HepG2 (cell line): Measurements from ENCODE around the gene OR51D1. TPM values are rescaled to one million over a fixed set of nuclear protein-coding genes. Genes with fewer than 3 reads are reported as not detected.

Source experiments
- ATAC-seq: fragments of 200-7000 bp; cut with Tn5 transposase; 3 replicates; pipeline ENCODE4 v1.9.1; 2020; ENCODE audit warnings: mild to moderate bottlenecking, moderate library complexity
- BruUV-seq: library from RNA; stranded (reverse); fragments of 400-500 nt; replicated peaks from 2 replicates; lab custom pipeline; 2021; lab: Mats Ljungman, UMichigan
- CTCF ChIA-PET: fragments of 300-600 bp; formaldehyde crosslinking; extraction: SDS; loops from one replicate; lab custom pipeline; 2021; ENCODE audit warnings: low total read pairs, inconsistent platforms, low intra/inter-chr PET ratio; lab: Yijun Ruan, JAX
- POLR2A ChIA-PET: fragments of 350-600 bp; sonication (Branson Sonifier 250); formaldehyde crosslinking; loops from one replicate; lab custom pipeline; 2020; ENCODE audit warnings: antibody characterized with exemption, inconsistent platforms; lab: Yijun Ruan, JAX
- DNase-seq: peaks from one replicate; pipeline ENCODE4 v3.0.0-alpha.2; 2015; ENCODE audit warnings: low spot score
- FAIRE-seq: peaks from 3 replicates; lab custom pipeline; 2011; peaks lifted over from hg19 to GRCh38; lab: Jason Lieb, UNC
- H2AFZ ChIP-seq: one replicate; pipeline ENCODE4 v1.6.1; 2011; ENCODE audit warnings: low read length, inconsistent platforms
- H3K27ac ChIP-seq: fragments of 300-600 bp; 3 replicates; pipeline ENCODE4 v1.8.0; 2011; ENCODE audit warnings: mixed run types, mild to moderate bottlenecking, mixed read lengths, low read length, inconsistent platforms; ENCODE audit not compliant: insufficient read depth; ENCODE audit errors: extremely low read length
- H3K27me3 ChIP-seq, 2 experiments: fragments of 200-600 bp in 1 of 2; 2 replicates in 1 of 2; 3 replicates in 1 of 2; pipeline versions ENCODE4 v1.6.0 to v1.8.0; 2011; ENCODE audit warnings: low read length in 2 of 2, mild to moderate bottlenecking in 2 of 2, moderate library complexity in 2 of 2, inconsistent platforms in 1 of 2; ENCODE audit not compliant: insufficient read depth in 2 of 2, control insufficient read depth in 1 of 2
- H3K36me3 ChIP-seq, 2 experiments: fragments of 200-600 bp in 1 of 2; replicated peaks in 1 of 2; 2 replicates in 1 of 2; 3 replicates in 1 of 2; pipeline versions ENCODE4 v1.5.1 to v1.8.0; 2011; ENCODE audit warnings: low read length in 2 of 2, inconsistent platforms in 1 of 2; ENCODE audit not compliant: insufficient read depth in 2 of 2, control insufficient read depth in 1 of 2
- H3K4me1 ChIP-seq: 2 replicates; pipeline ENCODE4 v1.5.1; 2012; ENCODE audit warnings: low read length, inconsistent platforms; ENCODE audit not compliant: insufficient read depth
- H3K4me2 ChIP-seq: 2 replicates; pipeline ENCODE4 v1.6.0; 2011; ENCODE audit warnings: low read depth, low read length, inconsistent platforms
- H3K4me3 ChIP-seq, 3 experiments: fragments of 200-600 bp in 1 of 3; sonication (generic), shearing (Covaris generic) in 1 of 3; replicated peaks in 1 of 3; 2 replicates each; pipeline ENCODE4 v1.5.1; 2011 to 2016; ENCODE audit warnings: low read length in 3 of 3, inconsistent platforms in 2 of 3, low read depth in 2 of 3, mild to moderate bottlenecking in 2 of 3, control low read depth in 1 of 3, mixed read lengths in 1 of 3; ENCODE audit not compliant: insufficient read depth in 1 of 3
- H3K79me2 ChIP-seq: one replicate; pipeline ENCODE4 v1.6.1; 2011; ENCODE audit warnings: low read length, inconsistent platforms; ENCODE audit not compliant: insufficient read depth
- H3K9ac ChIP-seq: 2 replicates; pipeline ENCODE4 v1.6.0; 2011; ENCODE audit warnings: mild to moderate bottlenecking, low read depth, low read length, inconsistent platforms; ENCODE audit not compliant: insufficient read depth
- H3K9me3 ChIP-seq: 2 replicates; pipeline ENCODE4 v1.5.1; 2012; ENCODE audit warnings: mild to moderate bottlenecking, low read length
- H4K20me1 ChIP-seq: 2 replicates; pipeline ENCODE4 v1.6.0; 2011; ENCODE audit warnings: inconsistent platforms, mild to moderate bottlenecking, low read length, moderate library complexity; ENCODE audit not compliant: insufficient read depth
- DZIP1 ChIP-seq: sonication (generic); formaldehyde crosslinking; IDR thresholded peaks from 2 replicates; pipeline ENCODE4 v1.5.0; 2020; ENCODE audit warnings: mild to moderate bottlenecking, missing genetic modification reagents
- NFYB ChIP-seq: sonication (generic); formaldehyde crosslinking; IDR thresholded peaks from 2 replicates; pipeline ENCODE4 v1.4.0; 2020; ENCODE audit warnings: missing genetic modification reagents
- PITX1 ChIP-seq: sonication (generic); formaldehyde crosslinking; IDR thresholded peaks from 2 replicates; pipeline ENCODE4 v1.5.1; 2020; ENCODE audit warnings: mild to moderate bottlenecking, missing genetic modification reagents
- STAG1 ChIP-seq: sonication (generic); formaldehyde crosslinking; IDR thresholded peaks from 2 replicates; pipeline ENCODE4 v1.4.0; 2020; ENCODE audit warnings: missing genetic modification reagents
- TARDBP ChIP-seq: sonication (generic); formaldehyde crosslinking; IDR thresholded peaks from 2 replicates; pipeline ENCODE4 v1.8.0; 2022; ENCODE audit warnings: mild to moderate bottlenecking, missing genetic modification reagents
- ZNF766 ChIP-seq: sonication (generic); formaldehyde crosslinking; IDR thresholded peaks from 2 replicates; pipeline ENCODE4 v1.5.0; 2020; ENCODE audit warnings: missing genetic modification reagents, borderline replicate concordance
- WGBS: methylation state at CpG from one replicate; pipeline ENCODE4 v1.1.6; 2017; ENCODE audit warnings: low lambda C conversion rate; 5-methylcytosine and 5-hydroxymethylcytosine counted together
- in situ Hi-C: cut with HindIII; loops from 2 replicates; pipeline ENCODE4 v1.10.0; 2017; ENCODE audit warnings: low pct_unique_long_range_greater_than_20kb; ENCODE audit not compliant: extremely low pct_ligation_motif_present
- intact Hi-C: fragments of 100-400 bp; cut with micrococcal nuclease; formaldehyde crosslinking; loops from one replicate; pipeline ENCODE4 v1.10.0; 2022; ENCODE audit not compliant: unreplicated experiment
- polyA plus RNA-seq, 8 experiments: library from polyadenylated mRNA; depleted of rRNA in 3 of 8; stranded (reverse) in 7 of 8; unstranded in 1 of 8; fragments of >200 nt; fragmentation: Illumina TruSeq in 4 of 8; extraction: Trizol in 4 of 8; gene quantifications; 2 replicates each; pipeline versions ENCODE4 v1.2.1 to v1.2.3, GENCODE V29; 2011 to 2016; ENCODE audit warnings: low read depth in 4 of 8, missing spikeins in 1 of 8, mixed read lengths in 1 of 8; ENCODE audit not compliant: insufficient read depth in 1 of 8
- total RNA-seq, 5 experiments: library from RNA; depleted of rRNA; stranded (reverse); fragments of >200 nt; fragmentation: Illumina TruSeq; extraction: Trizol; gene quantifications; 2 replicates each; pipeline ENCODE4 v1.2.3, GENCODE V29; 2016; ENCODE audit warnings: low read depth in 1 of 5
- TF ChIP-seq, protein P1 (sequence below): sonication (generic); formaldehyde crosslinking; IDR thresholded peaks from 2 replicates; pipeline ENCODE4 v1.5.0; 2020; ENCODE audit warnings: mild to moderate bottlenecking, missing genetic modification reagents, moderate library complexity

OR51D1 gene
- total and polyA plus RNA-seq, 2 of the 13 experiments (the other 11 are each of a cell fraction or from before 2014, with no cell fraction given) = not detected

DNA sequence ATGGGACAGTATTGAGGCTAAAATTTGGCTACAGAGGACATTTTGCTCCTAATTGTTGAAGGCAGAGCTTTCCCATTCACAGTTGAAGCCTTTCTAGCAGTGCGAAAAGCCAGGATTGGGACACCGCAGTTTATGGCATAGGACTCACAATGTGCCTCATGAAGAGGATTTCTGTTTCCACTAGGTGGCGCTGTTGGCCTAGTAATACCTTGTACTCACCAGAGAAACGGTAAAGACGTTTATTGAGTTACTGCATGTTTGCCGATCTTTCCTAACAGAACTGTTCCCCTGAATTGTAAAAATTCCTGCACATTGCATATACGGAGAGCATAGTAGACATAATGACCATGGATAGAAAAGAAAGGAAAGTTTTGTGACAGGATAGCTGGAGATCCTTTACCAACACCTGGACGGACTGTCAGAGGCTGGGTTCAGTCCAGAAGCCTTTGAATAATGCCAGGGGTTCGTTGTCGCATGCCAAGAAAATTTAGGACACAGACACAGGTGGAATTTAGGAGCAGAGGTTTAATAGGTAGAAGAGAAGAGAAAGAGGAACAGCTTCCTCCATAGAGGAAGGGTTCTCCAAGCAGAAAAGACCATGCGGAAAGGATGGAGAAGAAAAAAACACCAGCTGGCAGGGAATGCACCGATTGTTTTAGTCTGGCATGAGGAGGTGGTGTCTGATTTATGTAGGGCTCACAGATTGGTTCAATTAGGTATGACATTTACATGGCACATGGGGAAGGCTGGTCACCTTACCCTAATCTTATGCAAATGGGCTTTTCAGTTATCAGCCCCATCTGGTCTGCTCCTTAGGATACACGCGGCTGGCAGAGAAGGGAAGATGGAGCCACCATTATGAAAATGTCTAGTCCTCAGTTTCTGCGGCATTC, 10.8 kb upstream of the OR51D1 start:
- intact Hi-C loops = no loop called here
- ATAC-seq (peak; percentile 69), DNase-seq (peak; percentile 45), FAIRE-seq (no peak)
- peaks cover 21% of the 10 kb centered on the region for H3K9me3 ChIP-seq
- TF ChIP-seq ZNF766 (CRISPR knock-in tag) (no peak), PITX1 (CRISPR knock-in tag) (no peak), NFYB (CRISPR knock-in tag) (no peak), STAG1 (CRISPR knock-in tag) (peak; percentile 63), TARDBP (no peak), DZIP1 (CRISPR knock-in tag) (no peak)
- TF ChIP-seq, protein P1, sequence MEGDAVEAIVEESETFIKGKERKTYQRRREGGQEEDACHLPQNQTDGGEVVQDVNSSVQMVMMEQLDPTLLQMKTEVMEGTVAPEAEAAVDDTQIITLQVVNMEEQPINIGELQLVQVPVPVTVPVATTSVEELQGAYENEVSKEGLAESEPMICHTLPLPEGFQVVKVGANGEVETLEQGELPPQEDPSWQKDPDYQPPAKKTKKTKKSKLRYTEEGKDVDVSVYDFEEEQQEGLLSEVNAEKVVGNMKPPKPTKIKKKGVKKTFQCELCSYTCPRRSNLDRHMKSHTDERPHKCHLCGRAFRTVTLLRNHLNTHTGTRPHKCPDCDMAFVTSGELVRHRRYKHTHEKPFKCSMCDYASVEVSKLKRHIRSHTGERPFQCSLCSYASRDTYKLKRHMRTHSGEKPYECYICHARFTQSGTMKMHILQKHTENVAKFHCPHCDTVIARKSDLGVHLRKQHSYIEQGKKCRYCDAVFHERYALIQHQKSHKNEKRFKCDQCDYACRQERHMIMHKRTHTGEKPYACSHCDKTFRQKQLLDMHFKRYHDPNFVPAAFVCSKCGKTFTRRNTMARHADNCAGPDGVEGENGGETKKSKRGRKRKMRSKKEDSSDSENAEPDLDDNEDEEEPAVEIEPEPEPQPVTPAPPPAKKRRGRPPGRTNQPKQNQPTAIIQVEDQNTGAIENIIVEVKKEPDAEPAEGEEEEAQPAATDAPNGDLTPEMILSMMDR = peak; percentile 70
- H3K36me3 ChIP-seq = no peaks in the 10 kb centered on the region
- in situ Hi-C loops = no loop called here
- no peak overlapping the region for H3K4me2 ChIP-seq
- no peak overlapping the region for H3K4me3 ChIP-seq
- 37% methylated on average over 15 of the region's 15 CpGs for WGBS
- H3K27me3 ChIP-seq = no peaks in the 10 kb centered on the region
- no peak overlapping the region for H3K27ac ChIP-seq
- H4K20me1 ChIP-seq = no peaks in the 10 kb centered on the region
- CTCF ChIA-PET = interaction anchor here (1.3 to 1.8 kb wide), 2 partner anchors 379 to 755 kb away, joined by 4 to 8 read pairs; no protein-coding TSS in a partner anchor
- POLR2A ChIA-PET = no interaction called here
- no peak overlapping the region for H2AFZ ChIP-seq
- H3K79me2 ChIP-seq = no peaks in the 10 kb centered on the region
- H3K4me1 ChIP-seq = no peaks in the 10 kb centered on the region
- no TSS peak for BruUV-seq
- H3K9ac ChIP-seq = no peak overlapping the region
